ENCODE data around the gene CHST11.

The CHST11 gene

DNA sequence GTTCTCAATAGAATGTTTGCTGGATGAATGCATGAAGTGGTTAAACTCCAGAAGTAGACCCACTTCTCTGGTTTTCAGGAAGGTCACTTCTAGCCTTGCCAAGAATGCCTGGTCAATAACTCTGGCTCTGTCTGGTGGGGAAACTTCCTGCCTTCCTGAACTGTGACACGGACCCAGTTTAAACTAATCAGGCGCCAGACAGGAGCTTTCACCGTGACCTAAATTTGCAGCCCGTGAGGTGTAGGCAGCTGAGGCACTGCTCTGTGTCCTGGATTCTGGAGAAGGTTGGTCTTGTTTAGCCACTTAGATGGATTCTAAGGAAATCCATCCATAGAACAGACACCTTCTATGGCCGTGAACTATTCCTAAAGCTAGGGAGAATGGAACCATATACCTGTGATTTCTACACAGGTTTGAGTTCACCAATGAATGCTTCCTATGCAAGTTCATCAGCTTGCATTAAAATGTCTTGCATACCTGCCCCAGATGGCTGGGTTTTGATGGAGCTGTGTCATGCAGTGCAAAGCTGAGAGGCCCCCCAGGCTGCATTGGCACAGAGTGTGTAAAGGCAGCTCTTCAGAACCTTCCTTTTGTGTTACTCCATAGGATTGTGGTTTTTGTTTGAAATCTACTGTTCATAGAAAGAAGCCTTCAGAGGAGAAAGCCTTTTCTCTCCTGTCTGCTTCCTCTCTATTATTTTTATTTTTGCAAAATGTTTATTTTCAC, 4.4 kb downstream of the CHST11 start:
- DNase-seq (ENCODE audit: low read depth): no peak

DNA sequence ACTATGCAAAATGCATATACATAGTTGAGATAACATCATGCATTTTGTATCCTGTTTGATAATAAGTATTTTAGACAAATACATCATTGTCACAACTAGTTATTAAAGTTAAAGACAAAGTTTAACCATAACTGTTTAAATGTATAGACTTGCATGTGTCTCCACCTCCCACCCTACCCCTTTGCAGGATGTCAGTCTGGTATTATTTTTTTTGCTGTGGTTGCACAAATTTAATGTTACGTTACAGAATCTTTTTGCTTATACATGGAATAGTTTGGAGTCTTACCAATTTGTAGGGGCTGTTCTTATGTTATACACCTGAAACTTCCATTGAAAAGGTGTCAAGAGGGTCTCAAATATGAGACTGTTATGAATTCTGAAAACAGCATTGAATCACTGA, 5.6 kb downstream of the CHST11 start:
- no peak for DNase-seq (ENCODE audit: low read depth)

DNA sequence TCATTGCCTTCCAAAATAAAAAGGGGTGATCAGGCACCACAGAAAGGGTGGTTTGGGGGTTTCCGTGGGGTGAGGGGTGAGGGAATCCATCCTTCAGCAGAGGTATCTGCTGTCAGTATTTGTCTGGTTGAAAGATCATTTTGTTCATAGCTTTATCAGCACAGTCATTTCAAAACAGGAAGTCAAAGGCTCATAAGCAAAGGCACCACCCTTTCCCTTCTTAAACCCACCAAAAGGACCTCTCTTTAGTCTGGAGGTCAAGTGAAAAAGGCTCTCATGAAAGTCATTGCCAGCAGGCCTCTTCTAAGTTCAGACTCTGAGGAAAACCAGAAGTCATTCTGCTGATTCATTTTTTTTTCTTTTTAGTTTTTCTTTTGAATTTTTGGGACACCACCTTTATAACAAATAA, 6.2 kb downstream of the CHST11 start:
- no peak for DNase-seq (ENCODE audit: low read depth)

DNA sequence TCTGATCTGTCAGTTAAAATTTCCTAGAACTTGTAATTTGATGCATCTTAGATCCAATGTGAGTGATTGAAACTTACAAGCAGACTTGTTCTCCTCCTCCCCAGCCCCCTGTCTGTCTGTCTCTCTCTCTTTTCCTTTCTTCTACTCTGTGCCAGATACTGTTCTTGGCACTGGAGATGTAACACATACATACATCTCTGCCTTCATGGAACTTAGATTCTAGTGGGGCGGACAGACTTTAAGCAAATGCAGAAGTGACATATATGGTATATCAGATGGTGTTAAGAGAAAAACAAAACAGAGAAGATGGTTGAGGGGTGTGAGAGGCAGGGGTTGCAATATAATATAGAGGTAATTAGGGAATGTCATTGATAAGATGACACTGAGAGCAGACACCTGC, 6.6 kb downstream of the CHST11 start:
- no peak for DNase-seq (ENCODE audit: low read depth)

DNA sequence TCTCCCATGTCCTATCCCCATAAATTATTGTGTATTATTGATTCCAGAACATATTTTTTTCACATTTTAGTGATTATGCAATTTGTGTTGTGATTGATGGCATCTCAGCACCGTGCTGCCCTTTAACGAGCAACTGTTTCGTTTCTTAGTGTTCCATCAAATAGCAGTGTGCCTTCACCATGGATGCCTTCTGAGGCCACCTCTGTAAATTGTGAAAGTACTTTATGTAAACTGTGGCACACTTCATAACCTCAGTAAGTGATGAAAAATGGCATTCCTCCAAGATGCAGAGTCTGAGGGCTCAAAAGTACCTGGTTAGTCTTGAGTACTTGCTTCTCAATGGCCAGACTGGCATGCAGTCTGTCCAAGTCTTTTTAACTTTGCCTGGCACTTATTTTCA, 8.2 kb downstream of the CHST11 start:
- DNase-seq (ENCODE audit: low read depth): no peak

DNA sequence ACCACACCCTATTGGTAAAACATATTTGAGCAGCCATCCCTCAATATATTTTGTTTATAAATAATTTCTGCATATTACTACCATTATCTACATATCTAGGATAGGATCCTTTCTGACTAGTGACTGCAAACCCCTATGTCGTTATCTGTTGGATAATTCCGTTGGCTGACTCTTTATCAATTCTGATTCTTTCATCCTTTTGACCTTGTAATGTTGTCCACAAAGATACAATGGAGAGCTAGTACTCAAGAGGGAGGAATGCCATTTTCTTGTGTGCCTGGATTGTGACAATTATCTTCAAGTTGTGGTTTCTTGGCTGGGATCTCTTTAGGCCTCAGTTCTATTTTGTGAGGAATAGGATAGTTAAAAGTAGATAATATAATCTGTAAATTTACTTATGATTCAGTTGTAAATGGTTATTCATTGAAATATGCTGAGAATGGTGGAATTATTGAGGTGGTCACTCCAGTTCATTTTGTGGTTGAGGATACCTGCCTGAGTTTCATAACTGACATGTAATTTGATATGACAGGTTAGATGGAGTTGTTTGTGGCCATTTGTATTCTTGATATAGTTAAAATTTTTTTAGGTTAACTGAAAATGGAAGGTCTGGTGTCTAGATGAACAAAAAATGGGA, 10.1 kb downstream of the CHST11 start:
- no peak for DNase-seq (ENCODE audit: low read depth)

DNA sequence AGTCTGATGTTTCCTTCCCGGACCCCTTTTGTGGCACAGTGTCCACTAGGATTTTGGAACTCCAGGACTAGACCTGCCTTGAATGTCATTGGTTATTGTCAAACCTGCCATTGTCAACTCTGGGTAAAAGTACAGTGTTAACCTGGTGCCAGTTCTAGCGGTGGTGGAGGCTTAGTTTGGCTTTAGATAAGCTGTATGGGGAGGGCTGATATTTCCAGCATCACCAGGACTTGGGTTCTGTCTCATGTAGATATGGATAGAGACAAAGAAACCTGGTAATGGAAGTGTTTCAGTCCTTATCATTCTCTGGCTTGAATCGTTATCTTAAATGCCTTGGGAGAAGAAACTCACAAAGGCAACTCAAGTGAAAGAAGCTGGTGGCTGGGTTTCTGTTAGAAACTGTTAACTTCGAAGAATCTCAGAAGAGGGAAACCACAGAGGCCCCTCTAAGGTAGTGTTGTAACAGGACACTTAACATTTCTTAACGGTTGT, 10.6 kb downstream of the CHST11 start:
- no peak for DNase-seq (ENCODE audit: low read depth)

DNA sequence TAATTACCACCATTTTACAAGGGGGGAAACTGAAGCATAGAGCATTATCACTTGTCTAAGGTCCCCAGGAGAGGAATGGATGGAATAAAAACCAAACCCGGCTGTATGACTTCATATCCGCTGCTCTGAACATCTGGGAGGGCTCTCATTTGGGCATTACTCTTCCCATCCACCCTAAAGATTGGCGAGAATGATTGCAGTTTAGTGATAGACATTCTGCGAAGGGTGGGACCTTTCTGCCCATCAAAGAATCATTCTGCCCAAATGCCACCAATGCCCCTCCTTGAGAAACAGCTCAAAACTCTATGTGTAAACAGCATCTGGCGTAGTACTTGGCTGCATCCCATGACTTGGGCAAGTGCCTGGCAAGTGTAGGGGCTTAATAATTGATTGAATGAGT, 11.6 kb downstream of the CHST11 start:
- no peak for DNase-seq (ENCODE audit: low read depth)

DNA sequence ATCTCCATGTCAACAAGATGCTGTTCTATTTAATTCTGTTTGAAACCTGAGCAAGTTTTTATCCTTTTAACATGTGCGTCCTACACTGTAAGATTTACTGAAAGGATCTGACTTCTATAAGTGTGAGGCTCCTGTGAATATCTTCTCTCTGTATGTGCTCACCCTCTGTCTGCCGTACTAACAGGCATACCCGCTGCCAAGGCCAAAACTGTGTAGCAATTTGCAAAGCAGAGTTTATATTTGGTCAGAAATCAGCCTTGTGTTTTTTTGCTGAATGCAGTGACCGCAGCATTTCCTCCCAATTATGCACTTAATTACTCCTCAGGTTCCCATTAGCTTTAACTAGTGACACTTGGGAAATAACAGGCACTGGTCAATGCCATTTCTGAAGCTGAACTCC, 12.3 kb downstream of the CHST11 start:
- no peak for DNase-seq (ENCODE audit: low read depth)

DNA sequence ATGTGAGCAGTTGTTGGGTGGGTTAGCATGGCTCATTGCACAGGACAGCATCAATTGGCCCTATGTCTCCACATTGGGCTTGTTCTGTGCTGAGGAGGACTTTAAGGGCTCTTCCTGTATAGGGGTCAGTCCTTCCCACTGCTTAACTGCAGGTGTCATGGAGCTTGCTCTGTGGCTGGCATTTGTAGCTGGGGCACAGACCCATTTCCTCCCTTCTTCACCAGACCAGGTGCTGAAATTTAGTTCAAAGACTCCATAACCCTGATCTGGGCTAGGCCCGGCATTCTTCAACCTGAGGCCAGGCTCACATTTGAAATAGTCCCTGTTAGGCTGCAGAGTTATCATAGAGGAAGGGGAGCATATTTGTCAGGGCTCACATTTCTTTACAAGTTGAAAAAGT, 12.8 kb downstream of the CHST11 start:
- DNase-seq (ENCODE audit: low read depth): no peak

DNA sequence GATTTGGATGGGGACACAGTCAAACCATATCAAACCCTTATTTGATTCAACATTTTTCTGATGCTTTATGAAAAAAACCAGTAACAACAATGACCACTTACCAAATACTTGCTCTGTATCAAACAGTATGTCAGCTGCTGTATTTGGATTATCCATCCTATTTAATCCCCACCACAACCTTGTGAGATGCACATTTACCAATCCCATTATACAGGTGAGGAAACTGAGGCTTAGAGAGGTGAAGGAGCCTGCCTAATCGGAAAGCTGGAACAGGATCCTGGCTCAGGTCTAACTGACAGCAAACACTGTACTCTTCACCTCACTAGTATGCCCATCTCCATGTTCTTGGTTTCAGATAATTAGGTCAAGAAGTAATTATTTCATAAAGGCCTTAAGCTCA, 13.8 kb downstream of the CHST11 start:
- no peak for DNase-seq (ENCODE audit: low read depth)

DNA sequence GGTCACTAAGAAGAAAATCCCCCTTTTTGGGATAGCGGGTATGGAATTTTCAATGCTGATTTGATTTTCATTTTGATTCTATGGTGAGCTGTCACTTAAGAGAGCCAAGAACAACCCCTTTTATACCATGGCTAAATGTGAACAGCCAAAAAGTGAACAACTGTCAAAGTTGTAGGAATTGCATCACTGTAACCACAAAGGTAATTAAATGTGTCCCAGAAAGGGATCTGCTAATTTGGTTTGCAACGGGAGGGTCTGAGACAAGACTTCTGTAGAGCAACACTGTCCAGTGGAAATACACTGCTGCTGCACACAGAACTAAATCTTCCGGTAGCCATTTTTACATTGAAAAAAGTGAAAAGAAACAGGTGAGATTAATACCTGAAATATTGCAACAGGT, 14.6 kb downstream of the CHST11 start:
- DNase-seq (ENCODE audit: low read depth): no peak

DNA sequence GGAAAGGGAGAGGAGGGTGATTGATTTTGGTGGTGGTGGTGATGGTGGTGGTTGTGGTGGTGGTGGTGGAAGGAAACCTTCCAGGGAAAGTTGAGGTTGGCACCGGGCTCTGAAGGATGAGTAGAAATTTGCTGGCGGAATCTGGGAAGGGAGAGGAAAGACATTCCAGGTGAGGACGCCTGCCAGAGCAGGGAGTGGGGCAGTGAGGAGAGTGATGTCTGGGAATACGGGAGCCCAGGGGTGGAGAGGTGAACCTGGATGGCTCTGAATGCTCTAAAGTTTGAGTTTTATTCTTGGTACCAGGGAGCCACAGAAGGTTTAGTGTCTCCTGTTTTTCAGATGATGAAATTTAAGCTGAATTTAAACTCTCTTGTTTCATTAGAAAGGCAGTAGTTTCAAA, 16.0 kb downstream of the CHST11 start:
- DNase-seq (ENCODE audit: low read depth): no peak

DNA sequence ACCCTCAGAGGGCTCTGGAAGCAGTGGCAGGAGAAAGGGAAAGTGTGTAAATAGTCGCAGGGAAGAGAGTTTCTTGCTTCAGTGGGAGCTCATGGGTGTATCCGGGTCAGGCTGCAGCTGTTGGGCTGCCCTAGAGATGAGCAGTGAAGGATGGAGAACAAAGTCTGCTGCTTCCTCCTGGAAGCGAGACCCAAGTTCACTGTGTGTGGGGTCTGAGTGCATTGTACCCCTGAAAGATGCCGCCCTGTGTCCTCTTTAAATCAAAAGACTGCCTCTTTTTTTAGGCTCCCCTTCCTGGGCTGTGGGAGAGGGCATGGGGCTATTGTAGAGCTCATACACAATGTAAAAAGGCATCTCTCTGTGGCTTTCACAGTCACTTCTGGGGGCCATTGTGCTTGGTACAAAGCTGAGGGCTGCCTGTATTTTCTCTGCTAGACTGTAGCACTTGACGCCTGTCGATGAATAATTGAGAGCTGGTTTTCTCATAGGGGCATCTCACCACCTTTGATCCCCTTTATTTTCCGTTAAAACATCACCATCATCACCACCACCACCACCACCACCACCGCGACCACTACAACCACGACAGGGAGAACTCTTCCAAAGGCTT, 16.7 kb downstream of the CHST11 start:
- DNase-seq (ENCODE audit: low read depth): no peak

DNA sequence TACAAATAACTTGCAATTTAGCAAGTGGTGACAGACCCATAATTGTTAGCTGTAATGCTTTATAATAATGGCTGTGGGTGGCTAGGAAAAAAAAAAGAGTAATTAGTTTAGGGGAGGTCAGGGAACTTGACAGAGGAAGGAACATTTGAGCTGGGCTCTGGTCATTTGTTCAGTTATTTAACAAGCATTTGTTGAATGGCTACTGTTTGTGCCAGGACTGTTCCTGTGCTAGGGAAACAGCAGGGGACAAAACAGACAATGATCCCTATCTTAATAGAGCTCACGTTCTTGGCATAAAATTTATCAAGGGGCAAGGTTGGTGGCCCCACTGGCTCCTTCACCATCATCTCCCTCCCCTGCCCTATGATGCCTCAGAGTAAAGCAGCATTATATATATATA, 18.5 kb downstream of the CHST11 start:
- DNase-seq (ENCODE audit: low read depth): no peak

DNA sequence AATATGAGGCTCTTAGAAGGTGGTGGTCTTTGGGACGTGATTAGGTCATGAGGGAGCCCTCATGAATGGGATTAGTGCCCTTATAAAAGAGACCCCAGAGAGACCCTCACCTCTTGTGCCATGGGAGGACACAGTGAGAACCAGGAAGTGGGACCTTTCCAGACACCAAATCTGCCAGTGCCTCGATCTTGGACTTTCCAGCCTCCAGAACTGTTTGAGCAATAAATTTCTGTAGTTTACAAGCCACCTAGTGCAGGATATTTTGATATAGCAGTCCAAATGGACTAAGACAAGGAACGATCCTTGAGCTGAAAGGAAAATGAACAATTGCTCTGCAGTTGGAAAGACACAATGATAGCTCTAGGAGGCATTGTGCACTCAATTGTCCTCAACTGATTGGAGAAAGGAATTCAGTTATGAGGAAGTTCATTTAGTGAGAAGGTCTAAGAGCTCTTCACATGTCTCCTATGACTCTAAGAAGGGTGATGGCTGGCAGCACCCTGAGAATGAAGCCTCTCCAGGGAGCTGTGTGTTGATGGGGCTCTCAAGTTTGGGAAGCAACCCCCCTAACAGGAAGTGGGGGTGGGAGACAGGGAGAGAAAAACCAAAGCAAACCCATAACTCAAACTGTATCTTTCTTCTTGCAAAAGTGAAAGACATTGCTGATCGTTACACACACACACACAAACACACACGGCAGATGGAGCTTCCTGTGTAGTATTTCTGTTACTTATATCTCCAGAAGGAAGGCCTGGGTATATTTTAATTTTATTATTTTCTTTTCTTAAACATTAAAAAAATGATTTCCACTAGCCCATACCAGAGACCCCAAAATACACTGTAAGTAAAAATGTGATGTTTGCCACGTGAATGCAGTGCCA, 21.0 kb downstream of the CHST11 start:
- no peak for DNase-seq (ENCODE audit: low read depth)

DNA sequence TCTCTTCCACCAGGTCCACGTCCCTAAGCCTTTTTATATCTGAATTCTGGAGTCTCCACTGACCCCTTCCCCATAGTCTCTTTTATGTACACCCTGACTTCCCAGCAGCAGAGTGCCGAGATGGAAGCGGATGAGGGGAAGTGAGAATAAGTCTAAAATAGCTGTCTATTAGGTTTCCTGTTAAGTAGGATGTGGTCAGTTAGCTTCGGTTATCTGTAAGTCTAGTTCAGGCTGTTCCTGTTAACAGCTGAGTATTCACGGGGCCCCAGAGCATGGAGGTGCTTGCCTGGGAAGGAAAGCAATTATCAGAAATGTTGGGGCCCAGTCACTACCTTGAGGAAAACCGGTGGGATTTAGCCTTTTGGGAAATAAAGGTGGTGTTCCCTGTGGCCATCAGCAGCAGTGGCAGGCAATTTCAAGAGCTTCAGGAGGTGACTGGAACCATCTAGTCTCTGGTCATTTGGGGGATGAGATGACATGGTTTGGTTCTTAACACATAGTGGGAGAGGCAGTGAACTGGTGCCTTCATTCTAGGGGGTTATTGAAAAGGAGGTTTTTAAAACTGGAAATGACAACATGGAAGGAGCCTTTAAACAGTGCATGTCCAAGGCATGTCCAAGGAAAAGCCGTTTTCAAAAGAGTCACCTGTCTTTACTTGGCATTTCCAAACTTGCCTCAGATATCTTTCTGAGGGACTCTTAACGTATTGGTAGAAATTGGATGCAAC, 21.8 kb downstream of the CHST11 start:
- DNase-seq (ENCODE audit: low read depth): no peak

DNA sequence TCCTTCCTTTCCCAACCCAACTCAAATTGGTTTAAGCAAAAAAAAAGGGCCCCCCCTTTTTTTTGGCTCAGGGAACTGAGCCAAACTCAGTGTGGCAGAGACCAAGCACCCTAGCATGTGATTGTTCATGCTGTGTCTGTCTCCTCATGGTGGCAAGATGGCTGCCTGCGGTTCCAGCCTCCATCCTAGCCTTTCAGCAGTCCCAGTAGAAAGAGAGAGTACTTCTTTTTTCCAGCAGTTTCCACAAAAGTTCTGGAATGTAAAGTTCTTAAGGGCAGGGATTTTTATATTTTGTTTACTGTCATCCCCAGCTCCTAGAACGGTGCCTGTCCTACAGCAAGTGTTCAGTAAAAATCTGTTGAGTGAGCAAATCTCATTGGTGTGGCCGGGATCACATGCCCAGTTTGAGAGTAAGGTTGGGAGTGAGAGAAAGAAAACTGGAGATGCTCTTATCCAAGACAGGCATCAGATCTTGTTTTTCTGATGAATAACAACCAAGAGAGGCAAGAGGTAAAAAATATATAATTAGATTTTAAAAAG, 22.4 kb downstream of the CHST11 start:
- no peak for DNase-seq (ENCODE audit: low read depth)

DNA sequence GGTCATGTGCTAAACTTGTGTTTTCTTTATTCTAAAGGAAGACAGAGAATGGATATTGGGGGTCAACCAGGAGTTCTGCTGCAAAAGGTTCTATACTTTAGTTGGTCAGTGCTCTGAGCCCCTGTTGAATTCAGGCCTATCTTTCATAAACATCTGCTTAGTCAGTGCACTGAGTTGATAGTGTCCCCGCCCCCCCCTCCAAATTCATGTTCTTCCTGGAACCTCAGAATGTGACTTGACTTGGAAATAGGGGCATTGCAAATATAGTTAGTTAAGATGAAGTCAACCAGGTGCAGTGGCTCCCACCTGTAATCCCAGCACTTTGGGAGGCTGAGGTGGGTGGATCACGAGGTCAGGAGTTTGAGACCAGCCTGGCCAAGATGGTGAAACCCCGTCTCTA, 23.3 kb downstream of the CHST11 start:
- DNase-seq (ENCODE audit: low read depth): no peak

DNA sequence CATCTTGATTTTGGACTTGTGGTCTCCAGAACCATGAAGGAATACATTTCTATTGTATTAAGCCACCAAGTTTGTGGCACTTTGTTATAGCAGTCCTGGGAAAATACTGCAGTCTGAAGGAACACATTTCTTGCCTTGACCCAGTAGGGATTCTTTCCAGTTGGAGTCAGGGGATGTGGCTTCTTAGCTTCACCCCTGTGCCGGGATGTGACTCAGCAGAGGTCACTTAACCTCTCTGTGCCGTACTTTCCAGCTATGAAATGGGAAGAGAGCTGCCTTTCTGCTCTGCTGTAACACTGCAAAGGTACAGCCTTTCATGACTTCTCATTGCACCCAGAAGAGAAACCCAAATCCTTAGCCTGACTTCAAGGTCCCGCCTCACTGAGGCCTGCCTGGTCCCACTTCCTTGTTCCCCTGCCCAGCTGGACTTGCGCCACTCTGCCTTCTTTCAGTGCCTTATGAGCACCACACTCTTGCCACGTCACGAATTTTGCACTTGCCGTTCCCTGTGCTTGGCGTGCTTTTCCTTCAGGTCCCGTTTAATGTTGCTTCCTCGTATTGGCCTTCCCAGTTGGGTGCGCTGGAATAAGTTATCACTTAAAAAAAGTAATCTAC, 24.2 kb downstream of the CHST11 start:
- DNase-seq (ENCODE audit: low read depth): no peak

DNA sequence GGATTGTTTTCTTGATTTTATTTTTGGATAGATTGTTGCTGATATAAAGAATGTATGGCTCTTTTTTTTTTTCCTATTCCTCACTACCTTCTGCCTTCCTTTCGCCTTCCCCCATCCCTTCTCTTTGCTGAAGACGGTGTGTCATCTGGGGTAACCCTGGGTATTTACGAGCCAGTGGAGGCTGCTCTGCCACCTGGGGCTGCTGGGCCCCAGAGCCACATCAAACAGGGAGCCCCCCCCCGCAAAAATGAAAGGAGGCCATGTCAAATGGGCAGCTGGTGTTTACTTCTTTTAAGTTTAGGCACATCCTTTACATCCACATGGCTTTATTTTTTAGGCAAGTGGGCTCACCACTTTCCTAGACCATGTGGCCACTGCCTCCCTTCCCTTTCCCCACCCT, 25.4 kb downstream of the CHST11 start:
- no peak for DNase-seq (ENCODE audit: low read depth)
